Neural crest cell (in vitro differentiated cells): Measurements from ENCODE around the gene CHRM2. TPM values are rescaled to one million over a fixed set of nuclear protein-coding genes. Genes with fewer than 3 reads are reported as not detected.

Source experiments
- DNase-seq: peaks from one replicate; pipeline ENCODE4 v3.0.0; 2021; ENCODE audit warnings: low read depth, mixed read lengths, low spot score
- H3K27ac Mint-ChIP-seq: one replicate; pipeline ENCODE4 v1.8.0; 2021; ENCODE audit warnings: mild to moderate bottlenecking, mixed read lengths; ENCODE audit not compliant: unreplicated experiment
- H3K27me3 Mint-ChIP-seq: 2 replicates; pipeline ENCODE4 v1.8.0; 2021; ENCODE audit warnings: low read depth, mild to moderate bottlenecking, mixed read lengths
- H3K36me3 Mint-ChIP-seq: 2 replicates; pipeline ENCODE4 v1.8.0; 2021; ENCODE audit warnings: low read depth, mild to moderate bottlenecking, mixed read lengths
- H3K4me1 Mint-ChIP-seq: 2 replicates; pipeline ENCODE4 v1.8.0; 2021; ENCODE audit warnings: mixed read lengths
- H3K4me3 Mint-ChIP-seq: one replicate; pipeline ENCODE4 v1.8.0; 2021; ENCODE audit warnings: mild to moderate bottlenecking, mixed read lengths
- H3K9me3 Mint-ChIP-seq: 2 replicates; pipeline ENCODE4 v1.8.0; 2021; ENCODE audit warnings: mixed read lengths
- total RNA-seq: library from RNA; stranded (reverse); gene quantifications from 2 replicates; pipeline ENCODE4 v1.2.1, GENCODE V29; 2021
- TF ChIP-seq, protein P1 (sequence below): fragments of 200-600 bp; sonication (generic); conservative IDR thresholded peaks from 2 replicates; pipeline ENCODE4 v1.5.0; 2021; ENCODE audit warnings: antibody characterized with exemption, mild to moderate bottlenecking

CHRM2 gene
- total RNA-seq, 1 donor from 2014 or later: 0.14 TPM

DNA sequence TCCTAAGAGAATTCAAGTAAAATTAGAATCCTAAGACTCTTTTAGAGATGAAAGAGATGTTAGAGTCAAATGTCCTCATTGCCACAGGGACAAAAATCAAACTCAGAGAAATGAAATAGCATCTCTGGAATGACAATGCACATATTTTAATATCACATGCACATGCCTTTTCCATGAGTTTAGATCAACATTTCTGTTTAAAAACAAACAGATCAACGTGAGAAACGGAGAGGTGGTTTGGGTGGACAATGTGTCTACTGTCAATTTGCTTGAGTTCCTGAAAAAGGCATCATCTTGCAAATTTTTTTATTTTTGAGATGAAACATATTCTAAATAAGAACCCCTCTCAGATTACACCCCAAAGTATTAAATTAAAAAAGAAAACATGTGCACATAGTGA is 130.0 kb downstream of the CHRM2 start:
- H3K27me3 Mint-ChIP-seq: no peaks in the 10 kb centered on the region
- H3K4me1 Mint-ChIP-seq: peaks cover 13% of the 10 kb centered on the region
- H3K4me3 Mint-ChIP-seq: no peak overlapping the region
- no peaks in the 10 kb centered on the region for H3K9me3 Mint-ChIP-seq
- no peaks in the 10 kb centered on the region for H3K36me3 Mint-ChIP-seq
- H3K27ac Mint-ChIP-seq: no peak overlapping the region
- TF ChIP-seq, protein P1, sequence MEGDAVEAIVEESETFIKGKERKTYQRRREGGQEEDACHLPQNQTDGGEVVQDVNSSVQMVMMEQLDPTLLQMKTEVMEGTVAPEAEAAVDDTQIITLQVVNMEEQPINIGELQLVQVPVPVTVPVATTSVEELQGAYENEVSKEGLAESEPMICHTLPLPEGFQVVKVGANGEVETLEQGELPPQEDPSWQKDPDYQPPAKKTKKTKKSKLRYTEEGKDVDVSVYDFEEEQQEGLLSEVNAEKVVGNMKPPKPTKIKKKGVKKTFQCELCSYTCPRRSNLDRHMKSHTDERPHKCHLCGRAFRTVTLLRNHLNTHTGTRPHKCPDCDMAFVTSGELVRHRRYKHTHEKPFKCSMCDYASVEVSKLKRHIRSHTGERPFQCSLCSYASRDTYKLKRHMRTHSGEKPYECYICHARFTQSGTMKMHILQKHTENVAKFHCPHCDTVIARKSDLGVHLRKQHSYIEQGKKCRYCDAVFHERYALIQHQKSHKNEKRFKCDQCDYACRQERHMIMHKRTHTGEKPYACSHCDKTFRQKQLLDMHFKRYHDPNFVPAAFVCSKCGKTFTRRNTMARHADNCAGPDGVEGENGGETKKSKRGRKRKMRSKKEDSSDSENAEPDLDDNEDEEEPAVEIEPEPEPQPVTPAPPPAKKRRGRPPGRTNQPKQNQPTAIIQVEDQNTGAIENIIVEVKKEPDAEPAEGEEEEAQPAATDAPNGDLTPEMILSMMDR: no peak
- no peak for DNase-seq

DNA sequence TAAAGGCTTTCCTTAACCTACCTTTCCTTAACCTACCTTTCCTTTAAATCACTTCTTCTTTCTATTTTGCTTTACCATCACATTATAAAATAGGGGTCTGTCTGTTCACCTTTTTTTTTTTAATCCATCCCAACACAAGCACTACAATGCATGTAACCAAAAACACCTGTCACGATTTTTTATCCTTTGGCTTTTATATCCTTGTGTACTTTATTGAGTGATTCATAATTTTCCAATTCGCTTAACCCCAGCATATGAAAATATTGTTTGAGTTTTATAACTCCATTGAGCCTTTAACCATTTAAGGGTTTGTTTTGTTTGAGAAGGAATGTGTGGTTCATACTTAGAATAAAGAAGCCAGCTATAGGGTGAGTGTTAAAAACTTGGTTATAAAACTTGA is 132.2 kb downstream of the CHRM2 start:
- Mint-ChIP-seq H3K4me1 (peaks cover 13% of the 10 kb centered on the region), H3K27me3 (no peaks in the 10 kb centered on the region), H3K36me3 (no peaks in the 10 kb centered on the region), H3K27ac (no peak overlapping the region), H3K4me3 (no peak overlapping the region), H3K9me3 (no peaks in the 10 kb centered on the region)
- no peak for DNase-seq
- TF ChIP-seq, protein P1: no peak

DNA sequence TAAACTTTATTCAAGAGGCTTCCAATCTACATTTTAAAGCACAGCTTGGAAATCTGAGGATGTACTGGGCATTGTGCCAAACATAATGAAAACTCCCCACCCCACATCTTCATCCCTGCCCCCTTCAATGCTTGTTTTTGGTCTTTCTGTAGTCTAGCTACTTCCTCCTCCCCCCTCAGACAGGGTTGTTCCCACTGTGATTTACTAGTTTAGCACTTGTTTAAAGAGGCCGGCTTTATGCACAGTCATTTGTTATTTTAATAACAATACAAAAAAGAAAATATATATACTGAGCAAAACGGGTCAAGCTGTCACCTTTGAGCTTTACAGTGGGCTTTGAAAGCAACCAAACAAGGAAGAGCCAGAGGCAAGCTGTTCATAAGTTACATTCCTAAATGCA is 132.6 kb downstream of the CHRM2 start:
- Mint-ChIP-seq H3K27ac (no peak overlapping the region), H3K9me3 (no peaks in the 10 kb centered on the region), H3K4me3 (no peak overlapping the region), H3K4me1 (peaks cover 16% of the 10 kb centered on the region), H3K36me3 (no peaks in the 10 kb centered on the region), H3K27me3 (no peaks in the 10 kb centered on the region)
- DNase-seq: no peak
- TF ChIP-seq, protein P1: no peak

DNA sequence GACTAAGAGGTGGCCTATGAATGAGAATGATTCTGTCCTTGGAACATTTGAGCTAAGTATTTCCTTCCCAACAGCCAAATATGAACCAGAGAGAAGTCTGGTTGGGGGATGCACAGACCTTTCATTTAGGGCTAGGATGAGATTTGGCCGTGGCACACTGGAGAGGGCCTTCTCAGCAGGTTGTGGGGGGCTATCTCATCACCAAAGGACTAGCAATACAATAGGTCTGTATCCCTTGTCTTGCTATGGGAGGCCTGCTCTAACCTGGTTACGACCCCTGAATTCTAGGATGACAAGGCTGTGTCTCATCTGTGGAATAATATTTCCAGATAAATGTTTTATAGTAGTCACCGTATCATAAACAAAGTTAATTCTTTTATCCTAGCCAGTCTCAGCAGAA is 133.0 kb downstream of the CHRM2 start:
- Mint-ChIP-seq H3K4me1 (peaks cover 18% of the 10 kb centered on the region), H3K36me3 (no peaks in the 10 kb centered on the region), H3K9me3 (no peaks in the 10 kb centered on the region), H3K4me3 (no peak overlapping the region), H3K27ac (no peak overlapping the region), H3K27me3 (no peaks in the 10 kb centered on the region)
- DNase-seq: no peak
- TF ChIP-seq, protein P1: no peak

DNA sequence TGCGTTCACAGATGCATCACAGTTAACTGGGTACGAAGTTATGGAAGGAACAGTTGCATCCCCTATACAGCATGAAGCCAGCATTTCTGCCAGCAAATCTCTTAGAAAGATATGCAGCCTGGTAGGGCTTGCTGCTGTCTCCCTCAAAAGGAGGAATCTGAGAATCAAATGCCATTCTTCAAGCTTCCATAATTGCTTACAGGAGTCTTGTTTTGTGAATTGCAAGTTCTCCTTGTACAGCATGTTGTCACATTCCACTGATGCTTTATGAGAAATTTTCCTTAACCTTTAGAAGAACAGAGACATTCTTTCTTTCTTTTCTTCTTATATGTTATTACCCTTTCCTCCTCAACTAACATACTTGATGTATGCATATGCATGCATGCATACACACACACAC is 134.6 kb downstream of the CHRM2 start:
- TF ChIP-seq, protein P1: no peak
- Mint-ChIP-seq H3K4me1 (peaks cover 18% of the 10 kb centered on the region), H3K9me3 (no peaks in the 10 kb centered on the region)

DNA sequence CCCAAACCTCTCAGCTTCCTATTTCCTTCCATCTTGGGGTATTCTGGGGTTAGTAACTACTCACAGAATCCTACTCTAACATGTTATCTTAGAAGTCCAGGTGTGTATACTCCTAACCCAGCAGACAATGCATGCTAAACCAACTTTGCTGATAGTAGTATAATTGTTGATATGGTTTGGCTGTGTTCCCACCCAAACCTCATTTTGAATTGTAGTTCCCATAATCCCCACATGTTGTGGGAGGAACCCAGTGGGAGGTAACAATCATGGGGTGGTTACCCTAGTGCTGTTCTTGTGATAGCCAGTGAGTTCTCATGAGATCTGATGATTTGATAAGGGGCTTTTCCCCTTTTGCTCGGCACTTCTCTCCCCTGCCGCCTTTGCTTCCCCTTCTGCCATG is 135.1 kb downstream of the CHRM2 start:
- H3K27me3 Mint-ChIP-seq: no peaks in the 10 kb centered on the region
- no peak overlapping the region for H3K4me3 Mint-ChIP-seq
- H3K9me3 Mint-ChIP-seq: no peaks in the 10 kb centered on the region
- no peaks in the 10 kb centered on the region for H3K36me3 Mint-ChIP-seq
- H3K4me1 Mint-ChIP-seq: peaks cover 18% of the 10 kb centered on the region
- no peak overlapping the region for H3K27ac Mint-ChIP-seq
- no peak for DNase-seq
- TF ChIP-seq, protein P1: no peak

More for the DNA sequence above, 134.6 kb downstream of the CHRM2 start:
- Mint-ChIP-seq H3K4me3 (no peak overlapping the region), H3K36me3 (no peaks in the 10 kb centered on the region), H3K27ac (no peak overlapping the region), H3K27me3 (no peaks in the 10 kb centered on the region)
- DNase-seq: no peak
